Limb (tissue), 2 donors: ENCODE measurements around the gene DCAF6.

Source experiments
- DNase-seq, 2 donors: peaks; one replicate each; pipeline ENCODE4 v3.0.0-alpha.2; 2016; ENCODE audit errors: extremely low spot score in 2 of 2

Gene DCAF6

GRCh38 chr1:167964646-167965045 lies 28.2 kb downstream of the DCAF6 start:
- no peak for DNase-seq

DNA sequence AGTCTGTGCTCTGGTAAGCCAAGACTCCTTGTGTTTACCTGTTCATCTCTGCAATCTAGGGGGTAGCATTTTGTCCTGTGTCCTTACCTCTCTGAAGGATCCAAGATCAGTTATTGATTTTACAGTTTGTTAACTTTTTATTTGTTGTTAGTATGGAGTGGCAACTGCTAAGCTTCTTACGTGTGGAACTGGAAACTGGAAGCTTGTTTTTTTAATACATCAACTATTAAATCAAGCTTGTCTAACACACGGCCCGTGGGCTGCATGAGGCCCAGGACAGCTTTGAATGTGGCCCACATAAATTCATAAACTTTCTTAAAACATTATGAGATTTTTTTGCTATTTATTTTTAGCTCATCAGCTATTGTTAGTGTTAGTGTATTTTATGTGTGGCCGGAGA lies 29.6 kb downstream of the DCAF6 start:
- no peak for DNase-seq

DNA sequence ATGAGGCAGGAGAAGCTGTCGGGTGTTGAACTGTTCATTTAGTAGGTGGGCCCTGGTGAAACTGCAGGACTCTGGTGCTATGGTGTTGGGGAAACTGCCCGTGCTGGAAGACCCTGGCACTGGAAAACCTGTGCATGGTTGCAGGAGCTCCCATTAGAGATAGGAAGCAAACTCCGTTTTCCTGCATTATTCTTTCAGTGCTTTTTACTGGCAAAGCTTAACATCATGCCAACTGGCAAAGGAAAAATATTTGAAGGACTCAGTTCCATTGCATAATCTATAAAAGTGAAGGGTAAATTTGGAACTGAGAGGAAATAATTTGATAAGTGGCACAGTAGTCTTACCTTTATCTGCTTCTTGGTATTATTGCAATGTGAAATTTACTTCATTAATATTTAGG lies 32.1 kb downstream of the DCAF6 start:
- no peak for DNase-seq

DNA sequence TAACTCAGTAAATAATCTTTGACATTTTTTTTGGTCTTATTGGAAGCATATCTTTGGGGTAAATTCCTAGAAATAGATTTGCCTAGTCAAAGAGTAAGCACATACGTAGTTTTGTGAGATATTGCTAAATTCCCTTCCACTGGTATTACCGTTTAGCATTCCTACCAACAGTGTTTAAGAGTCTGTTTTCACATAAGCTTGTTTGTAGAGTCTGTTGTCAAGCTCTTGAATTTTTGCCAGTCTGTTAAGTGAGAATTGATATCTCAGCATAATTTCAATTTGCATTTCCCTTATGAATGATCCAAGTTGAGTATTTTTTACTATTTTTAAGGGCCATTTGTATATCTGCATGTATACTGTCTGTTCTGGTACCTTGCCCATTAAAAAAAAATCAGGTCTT lies 37.3 kb downstream of the DCAF6 start:
- DNase-seq = no peak

GRCh38 chr1:167974698-167975097 lies 38.2 kb downstream of the DCAF6 start:
- no peak for DNase-seq

GRCh38 chr1:167977245-167977644 lies 40.8 kb downstream of the DCAF6 start:
- no peak for DNase-seq

DNA sequence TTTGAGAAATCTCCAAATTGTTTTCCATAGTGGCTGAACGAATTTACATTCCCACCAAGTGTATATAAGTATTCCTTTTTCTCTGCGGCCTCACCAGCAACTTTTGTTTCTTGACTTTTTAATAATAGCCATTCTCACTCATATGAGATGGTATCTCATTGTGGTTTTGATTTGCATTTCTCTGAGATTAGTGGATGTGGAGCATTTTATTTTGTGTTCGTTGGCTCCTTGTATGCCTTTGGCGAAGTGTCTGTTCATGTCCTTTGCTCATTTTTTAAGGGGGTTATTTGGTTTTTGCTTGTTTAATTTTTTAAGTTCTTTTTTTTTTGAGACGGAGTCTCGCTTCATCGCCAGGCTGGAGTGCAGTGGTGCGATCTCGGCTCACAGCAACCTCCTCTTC lies 45.5 kb downstream of the DCAF6 start:
- no peak for DNase-seq

- no peak for DNase-seq
Observed at GRCh38 chr1:167983797-167984420, 47.4 kb downstream of the DCAF6 start.

GRCh38 chr1:167984886-167985489 lies 48.5 kb downstream of the DCAF6 start:
- no peak for DNase-seq

GRCh38 chr1:167987174-167987573 lies 50.7 kb downstream of the DCAF6 start:
- DNase-seq = no peak

GRCh38 chr1:167991546-167991945 lies 55.1 kb downstream of the DCAF6 start:
- no peak for DNase-seq

DNA sequence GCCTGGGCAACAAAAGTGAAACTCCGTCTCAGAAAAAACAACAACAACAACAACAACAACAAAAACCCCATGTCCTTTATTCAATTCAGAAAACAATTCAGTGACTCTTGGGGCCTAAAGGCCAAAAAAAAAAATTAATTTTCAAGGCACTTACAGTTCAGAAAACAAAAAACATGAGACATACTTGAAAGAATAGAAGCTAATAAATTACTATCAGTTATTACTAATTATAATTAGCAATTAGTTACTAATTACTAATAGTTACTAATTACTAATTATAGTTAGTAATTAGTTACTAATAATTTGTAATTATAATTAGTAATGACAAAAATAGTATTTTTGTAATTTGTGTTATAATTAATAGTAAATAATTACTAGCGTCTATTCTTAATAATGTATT lies 57.2 kb downstream of the DCAF6 start:
- DNase-seq = no peak

- no peak for DNase-seq
Observed at GRCh38 chr1:167994560-167994959, 58.1 kb downstream of the DCAF6 start.

DNA sequence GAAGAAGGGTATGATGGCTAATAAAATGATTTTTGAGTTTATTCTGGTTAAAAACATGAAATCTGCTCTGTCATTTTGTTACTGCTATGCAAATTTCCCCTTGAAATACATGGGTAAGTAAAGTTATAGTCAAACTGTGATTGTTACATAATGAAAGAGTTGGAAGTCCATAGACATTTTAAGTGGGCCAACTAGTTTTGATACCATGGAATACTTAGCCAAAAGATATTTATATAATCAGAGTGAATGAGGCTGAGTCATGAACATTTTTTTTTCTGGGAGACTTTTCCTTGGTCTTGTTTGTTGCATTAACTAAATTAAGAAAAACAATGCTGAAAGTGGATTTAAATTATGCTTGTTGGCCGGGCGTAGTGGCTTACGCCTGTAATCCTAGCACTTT lies 58.6 kb downstream of the DCAF6 start:
- no peak for DNase-seq

DNA sequence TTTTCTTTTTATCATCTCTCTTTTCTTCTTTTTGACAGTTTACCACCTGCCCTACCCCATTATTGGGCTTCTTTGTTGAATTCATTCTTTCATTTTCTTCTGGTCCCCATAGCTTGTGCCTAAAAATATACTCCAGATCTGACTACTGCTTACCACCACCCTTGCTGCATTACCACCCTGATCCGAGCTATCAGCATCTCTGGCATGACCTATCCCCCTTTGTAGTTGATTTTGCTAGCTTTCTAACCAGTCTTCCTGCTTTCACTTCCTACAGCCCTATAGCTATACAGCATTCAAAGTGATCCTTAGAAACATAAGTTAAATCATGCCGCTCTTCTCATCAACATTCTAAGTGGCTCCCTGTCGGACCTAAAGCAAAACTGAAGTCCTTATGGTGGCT lies 59.8 kb downstream of the DCAF6 start:
- no peak for DNase-seq

GRCh38 chr1:167997037-167997575 lies 60.6 kb downstream of the DCAF6 start:
- no peak for DNase-seq

DNA sequence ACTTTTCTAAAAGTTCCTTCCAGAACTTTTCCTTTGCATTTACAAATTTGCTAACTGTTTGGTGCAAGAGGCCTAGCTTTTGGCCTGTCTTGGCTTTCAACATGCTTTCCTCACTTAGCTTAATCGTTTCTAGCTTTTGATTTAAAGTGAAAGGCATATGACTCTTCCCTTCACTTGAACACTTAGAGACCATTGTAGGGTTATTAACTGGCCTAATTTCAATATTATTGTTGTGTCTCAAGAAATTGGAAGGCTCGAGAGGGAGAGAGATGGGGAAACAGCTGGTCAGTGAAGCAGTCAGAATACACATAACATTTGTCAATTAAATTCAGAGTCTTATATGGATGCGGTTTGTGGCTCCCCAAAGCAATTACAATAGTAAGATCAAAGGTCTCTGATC lies 63.4 kb downstream of the DCAF6 start:
- DNase-seq = no peak

GRCh38 chr1:168000656-168001055 lies 64.2 kb downstream of the DCAF6 start:
- DNase-seq = no peak

DNA sequence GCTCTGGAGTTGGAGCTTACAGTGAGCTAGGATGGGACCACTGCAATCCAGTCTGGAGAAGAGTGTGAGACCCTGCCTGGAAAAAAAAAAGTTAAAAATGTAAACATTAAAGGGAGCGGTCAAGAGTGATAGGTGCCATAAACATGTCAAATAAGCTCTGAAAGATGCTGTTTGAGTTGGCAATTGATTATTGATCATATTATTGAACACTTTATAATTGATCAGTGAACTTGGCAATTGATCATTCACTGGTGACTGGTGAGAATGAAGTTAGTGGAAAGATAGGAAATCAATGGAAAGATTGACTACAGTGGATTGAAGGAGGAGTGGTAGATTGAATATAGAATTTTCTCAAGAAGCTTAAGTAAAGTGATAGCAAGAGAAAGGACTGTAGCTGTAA lies 64.7 kb downstream of the DCAF6 start:
- DNase-seq = no peak

- DNase-seq = no peak
Observed at GRCh38 chr1:168004531-168004930, 68.0 kb downstream of the DCAF6 start.

- no peak for DNase-seq
Observed at GRCh38 chr1:168005529-168005928, 69.0 kb downstream of the DCAF6 start.

GRCh38 chr1:168007691-168008090 lies 71.2 kb downstream of the DCAF6 start:
- no peak for DNase-seq

- DNase-seq = no peak
Observed at GRCh38 chr1:168008595-168008994, 72.1 kb downstream of the DCAF6 start.
